Measurements from ENCODE around the gene STS.

STS gene

GRCh38 chrX:7115557-7115956, 32.0 kb upstream of the STS start:
- no peaks in the 10 kb centered on the region for H3K9me3 ChIP-seq (ENCODE audit: control insufficient read depth, insufficient read depth, low read length)
- no peak overlapping the region for H3K27ac ChIP-seq (ENCODE audit: low read depth, low read length)
- no peak overlapping the region for H3K9ac ChIP-seq (ENCODE audit: low read depth, low read length)
- H3K4me1 ChIP-seq (ENCODE audit: control insufficient read depth, insufficient read depth, low read length), result peaks cover 41% of the 10 kb centered on the region
- no peaks in the 10 kb centered on the region for H3K27me3 ChIP-seq (ENCODE audit: control insufficient read depth, insufficient read depth, low read length)
- no peaks in the 10 kb centered on the region for H3K36me3 ChIP-seq (ENCODE audit: control insufficient read depth, insufficient read depth, low read length)
- no peak overlapping the region for H3K4me3 ChIP-seq (ENCODE audit: low read depth, low read length)

- H3K9ac ChIP-seq (ENCODE audit: low read depth, low read length), result no peak overlapping the region
- no peaks in the 10 kb centered on the region for H3K9me3 ChIP-seq (ENCODE audit: control insufficient read depth, insufficient read depth, low read length)
- H3K27me3 ChIP-seq (ENCODE audit: control insufficient read depth, insufficient read depth, low read length), result no peaks in the 10 kb centered on the region
- H3K4me3 ChIP-seq (ENCODE audit: low read depth, low read length), result no peak overlapping the region
- H3K27ac ChIP-seq (ENCODE audit: low read depth, low read length), result no peak overlapping the region
- H3K36me3 ChIP-seq (ENCODE audit: control insufficient read depth, insufficient read depth, low read length), result no peaks in the 10 kb centered on the region
- peaks cover 40% of the 10 kb centered on the region for H3K4me1 ChIP-seq (ENCODE audit: control insufficient read depth, insufficient read depth, low read length)
These were observed 31.4 kb upstream of the STS start for GRCh38 chrX:7116081-7116480.

- no peaks in the 10 kb centered on the region for H3K36me3 ChIP-seq (ENCODE audit: control insufficient read depth, insufficient read depth, low read length)
- H3K27me3 ChIP-seq (ENCODE audit: control insufficient read depth, insufficient read depth, low read length), result no peaks in the 10 kb centered on the region
- no peaks in the 10 kb centered on the region for H3K9me3 ChIP-seq (ENCODE audit: control insufficient read depth, insufficient read depth, low read length)
- H3K4me3 ChIP-seq (ENCODE audit: low read depth, low read length), result no peak overlapping the region
- H3K4me1 ChIP-seq (ENCODE audit: control insufficient read depth, insufficient read depth, low read length), result peaks cover 34% of the 10 kb centered on the region
- H3K9ac ChIP-seq (ENCODE audit: low read depth, low read length), result no peak overlapping the region; the same call in 1 of the 2 replicates
- no peak overlapping the region for H3K27ac ChIP-seq (ENCODE audit: low read depth, low read length)
These were observed 29.9 kb upstream of the STS start for GRCh38 chrX:7117587-7117986.

GRCh38 chrX:7119950-7120877, 27.3 kb upstream of the STS start:
- no peaks in the 10 kb centered on the region for H3K9me3 ChIP-seq (ENCODE audit: control insufficient read depth, insufficient read depth, low read length)
- no peaks in the 10 kb centered on the region for H3K27me3 ChIP-seq (ENCODE audit: control insufficient read depth, insufficient read depth, low read length)
- no peak overlapping the region for H3K4me3 ChIP-seq (ENCODE audit: low read depth, low read length)
- H3K4me1 ChIP-seq (ENCODE audit: control insufficient read depth, insufficient read depth, low read length), result peaks cover 34% of the 10 kb centered on the region
- H3K36me3 ChIP-seq (ENCODE audit: control insufficient read depth, insufficient read depth, low read length), result no peaks in the 10 kb centered on the region
- H3K27ac ChIP-seq (ENCODE audit: low read depth, low read length), result no peak overlapping the region
- no peak overlapping the region for H3K9ac ChIP-seq (ENCODE audit: low read depth, low read length)

- H3K27ac ChIP-seq (ENCODE audit: low read depth, low read length), result no peak overlapping the region
- H3K4me1 ChIP-seq (ENCODE audit: control insufficient read depth, insufficient read depth, low read length), result peaks cover 34% of the 10 kb centered on the region
- no peaks in the 10 kb centered on the region for H3K27me3 ChIP-seq (ENCODE audit: control insufficient read depth, insufficient read depth, low read length)
- H3K4me3 ChIP-seq (ENCODE audit: low read depth, low read length), result no peak overlapping the region
- no peaks in the 10 kb centered on the region for H3K9me3 ChIP-seq (ENCODE audit: control insufficient read depth, insufficient read depth, low read length)
- H3K9ac ChIP-seq (ENCODE audit: low read depth, low read length), result no peak overlapping the region
- no peaks in the 10 kb centered on the region for H3K36me3 ChIP-seq (ENCODE audit: control insufficient read depth, insufficient read depth, low read length)
These were observed 26.7 kb upstream of the STS start for GRCh38 chrX:7120878-7121219.

- Histone ChIP-seq H3K36me3 (ENCODE audit: control insufficient read depth, insufficient read depth, low read length) (no peaks in the 10 kb centered on the region), H3K9me3 (ENCODE audit: control insufficient read depth, insufficient read depth, low read length) (no peaks in the 10 kb centered on the region), H3K4me1 (ENCODE audit: control insufficient read depth, insufficient read depth, low read length) (peaks cover 2% of the 10 kb centered on the region), H3K27ac (ENCODE audit: low read depth, low read length) (no peak overlapping the region), H3K4me3 (ENCODE audit: low read depth, low read length) (no peak overlapping the region), H3K27me3 (ENCODE audit: control insufficient read depth, insufficient read depth, low read length) (no peaks in the 10 kb centered on the region), H3K9ac (ENCODE audit: low read depth, low read length) (no peak overlapping the region)
These were observed 20.5 kb upstream of the STS start for GRCh38 chrX:7127056-7127455.

- H3K9me3 ChIP-seq (ENCODE audit: control insufficient read depth, insufficient read depth, low read length), result no peaks in the 10 kb centered on the region
- H3K36me3 ChIP-seq (ENCODE audit: control insufficient read depth, insufficient read depth, low read length), result no peaks in the 10 kb centered on the region
- peaks cover 16% of the 10 kb centered on the region for H3K4me1 ChIP-seq (ENCODE audit: control insufficient read depth, insufficient read depth, low read length)
- no peak overlapping the region for H3K27ac ChIP-seq (ENCODE audit: low read depth, low read length)
- H3K9ac ChIP-seq (ENCODE audit: low read depth, low read length), result no peak overlapping the region
- no peaks in the 10 kb centered on the region for H3K27me3 ChIP-seq (ENCODE audit: control insufficient read depth, insufficient read depth, low read length)
- no peak overlapping the region for H3K4me3 ChIP-seq (ENCODE audit: low read depth, low read length)
These were observed 15.9 kb upstream of the STS start for GRCh38 chrX:7131621-7132020.

GRCh38 chrX:7132335-7133049, 15.0 kb upstream of the STS start:
- H3K4me3 ChIP-seq (ENCODE audit: low read depth, low read length), result no peak overlapping the region
- peak overlapping the region; percentile 44 for H3K27ac ChIP-seq (ENCODE audit: low read depth, low read length)

GRCh38 chrX:7133050-7133440, 14.5 kb upstream of the STS start:
- H3K9me3 ChIP-seq (ENCODE audit: control insufficient read depth, insufficient read depth, low read length), result no peaks in the 10 kb centered on the region
- no peak overlapping the region for H3K4me3 ChIP-seq (ENCODE audit: low read depth, low read length)
- peak overlapping the region; percentile 44 for H3K27ac ChIP-seq (ENCODE audit: low read depth, low read length)
- H3K9ac ChIP-seq (ENCODE audit: low read depth, low read length), result 0 out of 2 replicates have a peak overlapping the region, but pooled peaks have one; percentile 12
- no peaks in the 10 kb centered on the region for H3K36me3 ChIP-seq (ENCODE audit: control insufficient read depth, insufficient read depth, low read length)
- H3K27me3 ChIP-seq (ENCODE audit: control insufficient read depth, insufficient read depth, low read length), result no peaks in the 10 kb centered on the region
- H3K4me1 ChIP-seq (ENCODE audit: control insufficient read depth, insufficient read depth, low read length), result peaks cover 16% of the 10 kb centered on the region

More at GRCh38 chrX:7132335-7133049, 15.0 kb upstream of the STS start:
- Histone ChIP-seq H3K9me3 (ENCODE audit: control insufficient read depth, insufficient read depth, low read length) (no peaks in the 10 kb centered on the region), H3K36me3 (ENCODE audit: control insufficient read depth, insufficient read depth, low read length) (no peaks in the 10 kb centered on the region), H3K4me1 (ENCODE audit: control insufficient read depth, insufficient read depth, low read length) (peaks cover 16% of the 10 kb centered on the region), H3K9ac (ENCODE audit: low read depth, low read length) (0 out of 2 replicates have a peak overlapping the region, but pooled peaks have one; percentile 12), H3K27me3 (ENCODE audit: control insufficient read depth, insufficient read depth, low read length) (no peaks in the 10 kb centered on the region)

GRCh38 chrX:7134981-7135380, 12.5 kb upstream of the STS start:
- Histone ChIP-seq H3K27ac (ENCODE audit: low read depth, low read length) (no peak overlapping the region), H3K27me3 (ENCODE audit: control insufficient read depth, insufficient read depth, low read length) (no peaks in the 10 kb centered on the region), H3K9ac (ENCODE audit: low read depth, low read length) (no peak overlapping the region), H3K4me3 (ENCODE audit: low read depth, low read length) (no peak overlapping the region), H3K4me1 (ENCODE audit: control insufficient read depth, insufficient read depth, low read length) (peaks cover 16% of the 10 kb centered on the region), H3K9me3 (ENCODE audit: control insufficient read depth, insufficient read depth, low read length) (no peaks in the 10 kb centered on the region), H3K36me3 (ENCODE audit: control insufficient read depth, insufficient read depth, low read length) (no peaks in the 10 kb centered on the region)

Measured in HUES48 (cell line).